Testis (tissue), 3 donors: ENCODE data around the gene CDH9. TPM values are rescaled to one million over a fixed set of nuclear protein-coding genes. Genes with fewer than 3 reads are reported as not detected.

ENCODE experiments used
- DNase-seq: peaks from one replicate; pipeline ENCODE4 v3.0.0-alpha.2; 2019
- H3K27ac ChIP-seq, 2 donors: fragments of 200-600 bp; sonication (generic); one replicate each; pipeline ENCODE4 v1.5.1; 2019
- H3K27me3 ChIP-seq: fragments of 200-600 bp; sonication (generic); one replicate; pipeline ENCODE4 v1.5.1; 2019
- H3K36me3 ChIP-seq: fragments of 200-600 bp; sonication (generic); one replicate; pipeline ENCODE4 v1.5.1; 2017; ENCODE audit warnings: low read depth; ENCODE audit errors: missing control alignments
- H3K4me1 ChIP-seq: fragments of 200-600 bp; sonication (generic); one replicate; pipeline ENCODE4 v1.5.1; 2019
- H3K4me3 ChIP-seq, 2 donors: fragments of 200-600 bp; sonication (generic); one replicate each; pipeline ENCODE4 v1.5.1; 2017 to 2019
- H3K9me3 ChIP-seq: fragments of 200-600 bp; sonication (generic); one replicate; pipeline ENCODE4 v1.5.1; 2017
- POLR2A ChIP-seq: fragments of 450-650 bp; IDR thresholded peaks from one replicate; pipeline ENCODE4 v1.6.1; 2017; ENCODE audit warnings: antibody characterized with exemption, mild to moderate bottlenecking, moderate library complexity
- WGBS, 2 donors: methylation state at CpG; one replicate each; pipeline ENCODE4 v1.1.5; 2018; 5-methylcytosine and 5-hydroxymethylcytosine counted together
- intact Hi-C: fragments of 100-400 bp; cut with DNase I; formaldehyde crosslinking; loops from one replicate; pipeline ENCODE4 v1.15.1; 2023; ENCODE audit warnings: low total_unique reads
- polyA plus RNA-seq: library from polyadenylated mRNA; stranded (reverse); fragments of 350-450 nt; fragmentation: Illumina TruSeq; extraction: RNeasy Lipid Tissue Mini Kit (QIAGEN cat#74804); gene quantifications from one replicate; pipeline ENCODE4 v1.2.3, GENCODE V29; 2014; ENCODE audit warnings: low read depth, low replicate concordance; ENCODE audit not compliant: insufficient read depth
- total RNA-seq, 2 donors: library from RNA; depleted of rRNA; stranded (reverse); fragments of >200 nt; gene quantifications; one replicate each; pipeline ENCODE4 v1.2.3, GENCODE V29; 2016
- TF ChIP-seq, protein P1 (sequence below), 3 experiments: fragments of 450-650 bp in 2 of 3; fragments of 200-600 bp in 1 of 3; sonication (generic) in 1 of 3; IDR thresholded peaks; one replicate each; pipeline ENCODE4 v1.5.1; 2016 to 2019; ENCODE audit warnings: antibody characterized with exemption in 3 of 3, mild to moderate bottlenecking in 2 of 3, moderate library complexity in 1 of 3

Gene CDH9
- total and polyA plus RNA-seq, 3 donors from 2014 or later, result 0.25 TPM; not detected in 2

DNA sequence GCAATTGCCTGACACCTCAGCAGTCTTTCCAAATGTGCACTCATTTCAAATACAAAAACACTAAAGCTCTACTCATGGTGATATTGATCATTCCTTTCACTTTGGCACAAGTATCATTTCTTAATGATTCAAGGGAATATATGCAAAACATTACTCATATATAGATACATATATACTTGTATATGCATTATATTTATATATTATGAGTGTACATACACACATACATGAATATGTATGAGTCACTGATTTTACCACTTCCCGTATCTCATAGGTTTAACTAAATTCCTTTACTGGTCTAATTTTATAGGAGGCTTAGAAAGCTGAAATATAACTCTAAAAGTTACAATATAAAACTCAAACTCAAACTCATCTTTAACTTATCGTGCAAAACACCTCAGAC lies 156.5 kb downstream of the CDH9 start:
- intact Hi-C loops, result no loop called here
- no peak for DNase-seq
- Histone ChIP-seq H3K27ac (no peak overlapping the region), H3K9me3 (no peaks in the 10 kb centered on the region), H3K4me3 (no peak overlapping the region), H3K36me3 (no peaks in the 10 kb centered on the region), H3K27me3 (no peaks in the 10 kb centered on the region), H3K4me1 (no peaks in the 10 kb centered on the region)
- no peak for TF ChIP-seq POLR2A
- TF ChIP-seq, protein P1, sequence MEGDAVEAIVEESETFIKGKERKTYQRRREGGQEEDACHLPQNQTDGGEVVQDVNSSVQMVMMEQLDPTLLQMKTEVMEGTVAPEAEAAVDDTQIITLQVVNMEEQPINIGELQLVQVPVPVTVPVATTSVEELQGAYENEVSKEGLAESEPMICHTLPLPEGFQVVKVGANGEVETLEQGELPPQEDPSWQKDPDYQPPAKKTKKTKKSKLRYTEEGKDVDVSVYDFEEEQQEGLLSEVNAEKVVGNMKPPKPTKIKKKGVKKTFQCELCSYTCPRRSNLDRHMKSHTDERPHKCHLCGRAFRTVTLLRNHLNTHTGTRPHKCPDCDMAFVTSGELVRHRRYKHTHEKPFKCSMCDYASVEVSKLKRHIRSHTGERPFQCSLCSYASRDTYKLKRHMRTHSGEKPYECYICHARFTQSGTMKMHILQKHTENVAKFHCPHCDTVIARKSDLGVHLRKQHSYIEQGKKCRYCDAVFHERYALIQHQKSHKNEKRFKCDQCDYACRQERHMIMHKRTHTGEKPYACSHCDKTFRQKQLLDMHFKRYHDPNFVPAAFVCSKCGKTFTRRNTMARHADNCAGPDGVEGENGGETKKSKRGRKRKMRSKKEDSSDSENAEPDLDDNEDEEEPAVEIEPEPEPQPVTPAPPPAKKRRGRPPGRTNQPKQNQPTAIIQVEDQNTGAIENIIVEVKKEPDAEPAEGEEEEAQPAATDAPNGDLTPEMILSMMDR (IDR thresholded peaks at IDR 0.05), result no peak
- WGBS, 2 donors, result 43 to 46% methylated on average over 2 of the region's 2 CpGs

DNA sequence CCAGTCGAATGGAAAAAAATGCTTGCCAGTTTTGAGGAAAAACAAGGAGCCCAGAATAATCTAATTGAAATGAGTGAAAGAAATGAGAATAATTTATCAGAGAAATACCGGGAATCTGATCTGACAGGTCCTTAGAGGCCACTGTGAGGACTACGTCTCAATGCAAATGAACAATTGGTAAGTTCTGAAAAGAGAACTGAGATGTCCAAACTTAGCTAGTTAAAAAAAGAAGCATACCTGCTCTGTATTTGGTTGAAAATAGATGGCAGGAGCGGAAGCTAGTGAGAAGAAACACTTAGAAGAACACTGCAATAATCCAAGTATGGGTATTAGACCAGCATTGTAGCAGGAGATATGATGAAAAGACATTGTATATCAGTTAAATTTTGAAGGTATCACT lies 161.2 kb downstream of the CDH9 start:
- 66 to 78% methylated on average over 4 of the region's 4 CpGs for WGBS, 2 donors
- no peak overlapping the region for H3K27ac ChIP-seq
- no peak overlapping the region for H3K4me3 ChIP-seq
- intact Hi-C loops, result no loop called here
- no peak for TF ChIP-seq POLR2A
- TF ChIP-seq, protein P1 (IDR thresholded peaks at IDR 0.05), result no peak
- H3K36me3 ChIP-seq, result no peaks in the 10 kb centered on the region
- no peaks in the 10 kb centered on the region for H3K9me3 ChIP-seq
- H3K27me3 ChIP-seq, result no peaks in the 10 kb centered on the region
- H3K4me1 ChIP-seq, result no peaks in the 10 kb centered on the region
- DNase-seq, result no peak

DNA sequence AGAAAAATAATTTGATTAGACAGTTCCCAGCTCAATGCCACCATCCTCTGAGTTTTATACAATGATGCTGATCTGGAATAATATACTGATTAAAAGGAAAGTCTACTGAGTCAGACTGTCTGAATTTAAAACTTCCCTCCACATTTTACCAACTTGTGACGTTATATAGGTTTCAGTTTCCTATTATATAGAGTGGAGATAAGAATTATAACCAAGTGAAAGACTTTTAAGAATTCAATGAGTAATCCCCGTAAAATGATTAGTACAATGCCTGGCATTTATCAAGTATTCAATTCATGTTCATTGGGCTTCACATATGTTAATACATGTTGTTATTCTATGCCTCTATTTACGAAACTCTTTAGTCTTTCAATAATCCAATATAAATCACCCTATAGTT lies 166.0 kb downstream of the CDH9 start:
- Histone ChIP-seq H3K9me3 (no peaks in the 10 kb centered on the region), H3K27me3 (no peaks in the 10 kb centered on the region), H3K4me3 (no peak overlapping the region), H3K4me1 (no peaks in the 10 kb centered on the region), H3K27ac (no peak overlapping the region), H3K36me3 (no peaks in the 10 kb centered on the region)
- WGBS, 2 donors, result 85% methylated on average over 3 of the region's 3 CpGs
- intact Hi-C loops, result no loop called here
- no peak for DNase-seq
- TF ChIP-seq, protein P1 (IDR thresholded peaks at IDR 0.05), result no peak
- TF ChIP-seq POLR2A, result no peak

DNA sequence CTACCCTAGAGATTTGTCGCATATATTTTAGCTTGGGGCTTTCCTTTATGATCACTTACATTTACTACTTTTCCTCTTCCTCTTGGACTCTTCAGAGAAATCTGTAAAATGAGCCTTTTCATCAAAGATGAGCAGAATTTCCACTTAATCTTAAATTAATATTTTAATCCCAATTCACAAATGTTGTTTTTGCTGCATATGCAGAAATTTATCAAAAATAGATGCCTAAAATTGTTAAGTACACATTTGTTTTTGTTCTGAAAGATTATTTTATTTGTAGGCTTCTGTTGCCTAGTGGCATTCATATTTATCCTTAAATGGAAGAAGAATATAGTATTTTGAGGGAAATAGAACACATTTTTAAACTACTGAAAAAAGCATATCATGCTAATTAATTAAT lies 168.6 kb downstream of the CDH9 start:
- TF ChIP-seq POLR2A, result no peak
- TF ChIP-seq, protein P1 (IDR thresholded peaks at IDR 0.05), result no peak
- Histone ChIP-seq H3K27ac (no peak overlapping the region), H3K36me3 (no peaks in the 10 kb centered on the region), H3K4me3 (no peak overlapping the region), H3K4me1 (no peaks in the 10 kb centered on the region), H3K9me3 (no peaks in the 10 kb centered on the region), H3K27me3 (no peaks in the 10 kb centered on the region)
- no peak for DNase-seq
- intact Hi-C loops, result no loop called here
- 91 to 93% methylated on average over 1 of the region's 1 CpG for WGBS, 2 donors

DNA sequence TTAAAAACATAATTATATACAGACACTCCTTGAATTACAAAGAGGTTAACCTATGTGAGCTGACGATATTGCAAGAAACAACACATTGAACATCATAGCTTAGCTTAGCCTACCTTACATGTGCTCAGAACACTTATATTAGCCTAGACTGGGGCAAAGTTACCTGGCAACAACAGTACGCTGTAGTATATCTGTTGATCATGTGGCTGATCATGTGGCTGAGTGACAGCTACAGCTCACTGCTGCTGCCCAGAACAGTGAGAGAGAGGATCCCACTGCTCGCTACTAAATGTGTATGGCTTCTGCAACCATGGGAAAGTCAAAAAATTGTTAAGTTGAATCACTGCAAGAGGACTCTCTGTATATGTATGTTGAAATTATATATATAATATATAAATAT lies 169.9 kb downstream of the CDH9 start:
- H3K27ac ChIP-seq, result no peak overlapping the region
- no peak for DNase-seq
- no peaks in the 10 kb centered on the region for H3K27me3 ChIP-seq
- H3K4me1 ChIP-seq, result no peaks in the 10 kb centered on the region
- no peak for TF ChIP-seq POLR2A
- TF ChIP-seq, protein P1 (IDR thresholded peaks at IDR 0.05), result no peak
- H3K36me3 ChIP-seq, result no peaks in the 10 kb centered on the region
- intact Hi-C loops, result no loop called here
- 93 to 96% methylated on average over 3 of the region's 3 CpGs for WGBS, 2 donors
- H3K4me3 ChIP-seq, result no peak overlapping the region
- no peaks in the 10 kb centered on the region for H3K9me3 ChIP-seq
